Measurements from ENCODE around the gene C3orf22.
"Not testable (repeated sequence)": the region's sequence is repeated elsewhere in the genome, so short reads cannot be mapped to it uniquely, and the experiment has no call there.

The C3orf22 gene

DNA sequence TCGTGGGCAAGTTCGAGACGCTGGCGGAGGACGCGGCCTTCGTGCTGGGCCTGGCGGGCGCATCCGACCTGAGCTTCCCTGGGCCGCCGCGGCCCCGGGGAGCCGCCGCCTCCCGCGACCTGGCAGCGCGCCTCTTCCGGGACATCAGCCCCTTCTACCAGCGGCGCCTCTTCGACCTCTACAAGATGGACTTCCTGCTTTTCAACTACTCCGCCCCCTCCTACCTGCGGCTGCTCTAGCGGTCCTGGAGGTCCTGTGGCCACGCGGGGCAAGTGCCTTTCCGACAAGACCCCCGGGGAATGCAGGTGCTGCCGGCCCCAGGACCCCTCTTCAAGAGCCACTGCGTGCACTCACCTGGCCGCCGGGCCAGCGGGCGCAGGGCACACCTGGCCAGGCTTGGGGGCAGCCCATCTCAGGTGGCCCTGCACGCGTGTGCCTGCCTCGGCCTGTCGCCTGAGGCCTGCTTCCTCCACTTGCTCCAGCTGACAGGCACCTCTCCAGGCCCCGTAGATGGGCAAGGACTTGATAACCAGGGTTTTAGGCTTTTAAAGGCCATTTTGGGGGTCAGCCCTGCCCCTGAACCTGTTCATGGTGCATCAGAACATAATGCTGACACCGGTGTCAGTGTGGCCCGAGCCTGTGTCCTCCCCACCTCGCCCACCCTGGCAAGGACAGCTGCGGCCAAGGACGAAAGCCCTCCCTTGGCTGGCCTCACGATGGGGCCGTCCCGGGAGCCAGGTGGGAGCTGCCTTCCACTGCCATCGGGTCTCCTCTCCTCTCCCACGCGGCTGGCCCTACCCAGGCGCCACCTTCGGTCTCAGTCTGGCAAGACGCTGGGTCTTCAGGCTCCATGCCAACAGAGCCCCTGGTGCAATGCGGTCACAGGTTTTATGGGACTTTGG lies 16.1 kb downstream of the C3orf22 start:
- no peak for DNase-seq (ENCODE audit: low read depth)

GRCh38 chr3:126541628-126542339 lies 16.9 kb downstream of the C3orf22 start:
- DNase-seq (ENCODE audit: low read depth) = no peak

DNA sequence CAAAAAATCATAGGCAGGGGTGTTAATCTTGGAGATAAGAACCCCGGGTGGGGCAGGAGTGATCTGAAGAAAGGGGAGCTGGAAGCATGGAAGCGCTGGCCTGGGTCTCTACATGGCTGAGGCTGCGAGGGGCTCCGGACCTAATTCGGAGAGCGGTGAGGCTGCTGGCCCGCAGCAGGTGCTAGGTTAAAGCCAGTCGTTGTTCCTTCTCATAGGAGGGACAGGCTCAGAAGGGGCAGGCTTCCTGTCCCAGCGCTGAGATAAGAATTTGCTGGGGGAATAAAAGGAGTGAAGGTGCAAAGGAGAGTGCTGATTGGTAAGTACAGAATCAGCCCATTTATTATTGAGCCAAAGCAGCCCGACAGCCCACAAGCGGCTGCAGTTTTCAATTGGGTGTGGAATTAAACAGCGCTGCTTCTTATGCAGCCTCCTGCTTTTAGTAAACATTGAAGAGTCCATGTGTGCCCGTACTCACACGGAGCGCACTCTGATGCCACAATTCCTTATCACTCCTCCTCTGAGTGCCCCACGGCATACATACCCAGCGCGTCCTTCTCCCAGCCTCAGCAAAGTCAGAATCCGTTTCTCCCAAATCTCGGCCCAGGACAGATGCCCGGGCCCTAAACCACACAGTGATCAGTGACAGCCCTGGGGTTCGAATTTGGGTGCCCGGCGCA lies 17.6 kb downstream of the C3orf22 start:
- DNase-seq (ENCODE audit: low read depth) = no peak

DNA sequence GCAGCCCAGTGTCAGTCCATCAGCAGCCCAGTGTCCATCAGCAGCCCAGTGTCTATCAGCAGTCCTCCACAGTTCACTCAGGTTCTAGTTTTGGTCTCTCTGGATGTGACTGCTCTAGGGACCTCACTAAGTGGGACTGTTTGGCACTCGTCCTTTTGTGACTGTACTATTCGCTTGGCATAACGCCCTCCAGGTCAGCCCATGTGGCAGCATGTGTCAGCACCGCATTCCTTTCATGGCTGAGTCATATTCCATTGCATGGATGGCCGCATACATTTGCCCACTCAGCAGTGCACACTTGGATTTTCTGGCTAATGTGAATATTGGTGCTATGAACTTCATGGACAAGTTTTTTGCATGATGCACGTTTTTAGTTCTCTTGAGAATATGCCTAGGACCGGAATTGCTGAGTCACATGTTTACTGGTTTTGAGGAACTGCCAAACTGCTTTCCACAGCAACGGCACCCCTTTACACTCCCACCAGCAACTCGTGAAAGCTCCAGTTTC lies 18.3 kb downstream of the C3orf22 start:
- DNase-seq (ENCODE audit: low read depth) = no peak

GRCh38 chr3:126539558-126540250 lies 19.0 kb downstream of the C3orf22 start:
- no peak for DNase-seq (ENCODE audit: low read depth)

GRCh38 chr3:126538966-126539365 lies 19.8 kb downstream of the C3orf22 start:
- no peak for DNase-seq (ENCODE audit: low read depth)

DNA sequence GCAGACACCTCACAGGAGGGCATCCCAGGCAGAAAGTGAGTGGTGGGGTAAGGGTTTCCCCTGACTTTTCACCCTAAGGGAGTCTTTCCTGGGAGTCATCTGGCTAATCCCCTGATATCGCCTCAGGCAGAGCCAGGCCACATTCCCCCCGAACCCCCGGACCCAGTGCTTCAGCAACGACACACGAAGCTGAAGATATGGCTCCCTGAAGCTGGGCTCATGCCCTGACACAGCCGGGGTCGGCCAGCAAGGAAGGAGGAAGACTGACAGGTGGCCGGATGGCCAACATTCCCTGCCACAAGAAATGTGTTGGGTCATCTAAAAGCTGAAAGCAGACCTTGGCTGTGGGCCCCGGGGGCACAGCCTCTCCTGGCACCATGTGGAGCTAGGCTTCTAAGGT lies 20.4 kb downstream of the C3orf22 start:
- DNase-seq (ENCODE audit: low read depth) = no peak

GRCh38 chr3:126537730-126538281 lies 20.9 kb downstream of the C3orf22 start:
- no peak for DNase-seq (ENCODE audit: low read depth)

DNA sequence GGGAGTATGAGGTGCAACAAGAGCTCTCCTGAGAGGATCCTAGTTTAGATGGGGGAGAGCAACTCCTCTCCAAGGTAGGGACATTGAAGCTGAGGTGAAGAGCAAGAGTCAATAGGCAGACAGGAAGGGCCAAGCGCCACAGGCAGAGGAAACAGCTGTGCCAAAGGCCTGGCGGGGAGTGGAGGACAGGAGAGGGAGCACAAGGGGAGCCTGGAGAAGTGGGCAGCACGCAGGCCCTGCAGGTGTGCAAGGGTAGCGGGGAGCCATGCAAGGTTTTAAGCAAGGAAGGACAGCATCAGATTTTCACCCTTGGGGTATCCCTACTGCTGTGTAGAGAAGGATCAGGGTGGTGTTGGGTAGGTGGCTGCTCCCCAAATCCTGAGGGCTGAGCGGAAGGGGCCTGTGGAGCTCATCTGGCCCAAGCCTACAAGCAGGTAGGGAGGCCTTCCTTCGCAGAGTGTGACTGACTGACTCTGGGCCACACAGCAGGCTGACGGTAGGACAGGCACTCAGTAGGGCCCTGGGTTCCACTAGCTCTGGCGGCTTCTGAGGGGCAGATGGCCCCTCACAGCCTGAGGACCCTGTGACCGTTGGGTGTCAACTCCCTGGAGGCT lies 21.5 kb downstream of the C3orf22 start:
- no peak for DNase-seq (ENCODE audit: low read depth)

GRCh38 chr3:126536126-126536525 lies 22.6 kb downstream of the C3orf22 start:
- DNase-seq (ENCODE audit: low read depth) = no peak

GRCh38 chr3:126535636-126536035 lies 23.1 kb downstream of the C3orf22 start:
- no peak for DNase-seq (ENCODE audit: low read depth)

- not testable (repeated sequence) for DNase-seq (ENCODE audit: low read depth)
Observed at GRCh38 chr3:126534716-126535115, 24.0 kb downstream of the C3orf22 start.

GRCh38 chr3:126533506-126533905 lies 25.2 kb downstream of the C3orf22 start:
- DNase-seq (ENCODE audit: low read depth) = no peak

DNA sequence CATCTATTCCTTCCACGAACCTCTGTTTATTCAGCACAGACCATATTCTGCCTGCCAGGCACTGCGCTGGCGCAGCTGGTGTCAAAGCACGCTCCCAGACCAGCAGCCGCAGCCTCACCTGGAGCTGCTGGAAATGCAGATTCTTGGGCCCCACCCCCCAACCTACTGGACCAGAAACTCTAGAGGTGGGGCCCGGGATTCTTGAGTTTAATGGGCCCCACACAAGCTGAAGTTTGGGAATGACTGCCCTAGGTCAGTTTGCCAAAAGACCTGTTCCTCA lies 27.7 kb downstream of the C3orf22 start:
- DNase-seq (ENCODE audit: low read depth) = no peak

DNA sequence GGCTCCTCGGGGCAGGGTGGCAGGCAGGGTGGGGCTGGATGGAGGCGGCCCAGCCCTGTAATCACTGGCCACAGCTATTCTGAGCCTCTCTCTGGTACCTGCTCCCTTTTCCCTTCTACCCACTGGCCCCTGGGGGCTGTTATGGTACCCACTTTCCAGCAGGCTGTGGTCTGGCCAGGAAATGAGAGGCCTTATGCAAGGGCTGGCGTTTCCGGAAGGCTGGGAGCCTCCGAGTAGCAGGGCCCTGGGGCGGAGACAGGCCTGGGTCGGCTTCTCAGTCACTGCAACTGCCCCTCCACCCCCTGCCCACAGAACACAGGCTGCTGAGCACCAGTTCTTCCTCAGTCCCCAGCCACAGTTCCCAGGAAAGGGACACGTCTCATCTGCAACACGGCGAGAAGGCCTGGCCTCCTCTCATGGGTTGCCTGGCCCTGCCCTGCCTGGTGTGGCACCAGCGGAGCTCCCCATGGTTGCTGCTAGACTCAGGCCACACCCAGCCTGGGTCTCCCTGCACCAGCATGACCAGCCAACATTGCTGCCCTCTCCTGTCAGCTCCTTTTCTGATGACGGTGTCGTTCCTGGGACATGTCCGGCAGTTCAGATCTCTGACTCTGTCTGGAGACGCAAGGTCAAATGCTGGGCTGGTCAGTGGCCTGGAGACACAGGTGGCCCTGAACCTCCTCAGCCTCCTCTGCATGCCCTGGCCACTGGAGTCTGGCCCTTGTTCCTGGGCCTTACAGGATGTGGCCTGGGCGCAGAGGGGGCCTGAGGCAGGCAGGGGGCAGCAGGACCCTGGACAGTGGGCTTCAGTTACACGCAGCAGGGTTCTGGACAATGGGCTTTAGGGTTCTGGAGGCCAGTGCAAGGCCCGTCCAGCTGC lies 28.3 kb downstream of the C3orf22 start:
- DNase-seq (ENCODE audit: low read depth) = no peak

GRCh38 chr3:126529585-126530170 lies 29.1 kb downstream of the C3orf22 start:
- no peak for DNase-seq (ENCODE audit: low read depth)

DNA sequence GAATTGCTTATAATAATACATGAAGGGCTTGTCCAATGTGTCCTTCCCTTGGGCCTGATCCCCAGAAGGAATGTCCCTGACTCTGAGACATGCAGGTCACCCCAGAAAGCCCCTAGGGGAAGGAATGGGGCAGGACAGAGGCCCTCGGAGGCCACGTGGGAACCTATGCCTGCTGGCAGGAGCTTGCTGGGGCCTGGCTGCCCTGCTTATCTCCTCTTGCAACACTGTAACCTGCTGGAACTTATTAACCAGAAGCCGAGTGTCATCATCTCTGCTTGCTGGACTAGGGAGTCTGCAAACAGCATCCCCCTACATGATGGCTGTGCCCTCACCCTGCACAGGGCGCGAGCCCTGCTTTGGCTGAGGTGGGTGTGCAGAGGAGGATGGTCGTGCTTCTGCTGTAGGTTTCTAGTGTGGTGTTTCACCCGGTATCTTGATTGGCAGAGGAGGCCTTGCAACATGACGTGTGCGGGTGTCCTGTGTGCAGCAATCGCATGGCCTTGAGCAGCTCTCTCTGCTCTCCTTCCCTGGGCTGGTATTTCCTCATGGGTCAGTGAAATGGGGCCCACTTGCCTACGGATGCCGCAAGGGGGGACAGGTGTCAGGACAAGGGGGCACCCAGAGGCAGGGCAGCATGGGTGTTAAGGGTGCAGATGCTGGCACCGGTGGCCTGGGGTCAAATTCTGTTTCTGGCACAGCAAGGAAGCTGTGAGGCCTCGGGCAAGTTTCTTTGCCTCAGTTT lies 29.8 kb downstream of the C3orf22 start:
- no peak for DNase-seq (ENCODE audit: low read depth)

DNA sequence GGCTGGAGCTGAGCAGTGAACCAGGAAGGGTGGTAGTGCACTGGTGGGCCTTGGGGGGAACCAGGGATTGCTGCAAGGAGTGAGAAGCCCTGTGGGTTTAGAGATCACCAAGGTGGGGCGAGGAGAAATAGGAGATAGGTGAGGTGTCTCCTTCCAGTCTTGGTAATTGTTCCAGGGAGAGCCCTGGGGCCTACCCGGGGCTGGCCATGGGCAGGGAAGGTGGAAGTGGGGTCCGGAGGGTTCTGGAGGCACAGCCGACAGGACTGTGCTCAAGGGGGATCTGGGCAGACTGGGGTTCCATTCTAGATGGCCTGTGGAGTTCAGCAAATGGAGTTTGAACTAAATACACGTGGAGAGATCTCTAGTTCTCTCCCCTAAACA lies 30.3 kb downstream of the C3orf22 start:
- DNase-seq (ENCODE audit: low read depth) = no peak

- no peak for DNase-seq (ENCODE audit: low read depth)
Observed at GRCh38 chr3:126527455-126528211, 31.1 kb downstream of the C3orf22 start.
